CD4-positive, alpha-beta T cell (primary cell): Measurements from ENCODE around the gene TUBB1. TPM values are rescaled to one million over a fixed set of nuclear protein-coding genes. Genes with fewer than 3 reads are reported as not detected.

Experiments
- ATAC-seq: fragments of 200-7000 bp; cut with Tn5 transposase; one replicate; pipeline ENCODE4 v1.10.0; 2022; ENCODE audit warnings: mild to moderate bottlenecking; ENCODE audit not compliant: poor library complexity
- CTCF ChIA-PET: fragments of 350-600 bp; sonication (Branson Sonifier 250); formaldehyde crosslinking; loops from one replicate; lab custom pipeline; 2021; ENCODE audit warnings: antibody characterized with exemption, inconsistent platforms; lab: Charles Lee
- POLR2A ChIA-PET: fragments of 350-600 bp; sonication (Branson Sonifier 250); formaldehyde crosslinking; loops from one replicate; lab custom pipeline; 2021; ENCODE audit warnings: antibody characterized with exemption, inconsistent platforms; lab: Charles Lee
- DNase-seq, 14 experiments: peaks; one replicate each; pipeline ENCODE4 v3.0.0-alpha.2; 2013 to 2020; ENCODE audit warnings: mixed read lengths in 2 of 14
- H3K27ac ChIP-seq, 2 donors: one replicate each; pipeline versions ENCODE4 v1.5.1 to v1.7.0; 2013; ENCODE audit warnings: low read length in 2 of 2, low read depth in 1 of 2, mild to moderate bottlenecking in 1 of 2
- H3K27me3 ChIP-seq, 2 experiments: 1 replicate in 1 of 2; 2 replicates in 1 of 2; pipeline versions ENCODE4 v1.6.1 to v1.7.0; 2013; ENCODE audit warnings: low read length in 2 of 2, control low read depth in 1 of 2, mild to moderate bottlenecking in 1 of 2, moderate library complexity in 1 of 2; ENCODE audit not compliant: insufficient read depth in 2 of 2, control insufficient read depth in 1 of 2
- H3K36me3 ChIP-seq: one replicate; pipeline ENCODE4 v1.6.1; 2013; ENCODE audit warnings: low read length, control low read depth; ENCODE audit not compliant: insufficient read depth
- H3K4me1 ChIP-seq: one replicate; pipeline ENCODE4 v1.6.1; 2013; ENCODE audit warnings: low read length, control low read depth; ENCODE audit not compliant: insufficient read depth
- H3K4me3 ChIP-seq: one replicate; pipeline ENCODE4 v1.5.1; 2013; ENCODE audit warnings: mild to moderate bottlenecking, low read length, moderate library complexity
- H3K9me3 ChIP-seq, 2 experiments: 1 replicate in 1 of 2; 2 replicates in 1 of 2; pipeline versions ENCODE4 v1.6.1 to v1.7.0; 2013; ENCODE audit warnings: low read length in 2 of 2, mild to moderate bottlenecking in 2 of 2, control low read depth in 1 of 2, moderate library complexity in 1 of 2; ENCODE audit not compliant: control insufficient read depth in 1 of 2, insufficient read depth in 1 of 2
- H3K27ac Mint-ChIP-seq: one replicate; pipeline ENCODE4 v1.8.0; 2020; ENCODE audit warnings: mixed read lengths
- H3K27me3 Mint-ChIP-seq: one replicate; pipeline ENCODE4 v1.8.0; 2021; ENCODE audit warnings: mixed read lengths
- H3K36me3 Mint-ChIP-seq: one replicate; pipeline ENCODE4 v1.8.0; 2021; ENCODE audit warnings: low read depth, mixed read lengths
- H3K4me1 Mint-ChIP-seq: one replicate; pipeline ENCODE4 v1.8.0; 2021; ENCODE audit warnings: low read depth, mixed read lengths
- H3K4me3 Mint-ChIP-seq: one replicate; pipeline ENCODE4 v1.8.0; 2020; ENCODE audit warnings: mild to moderate bottlenecking, mixed read lengths
- H3K9me3 Mint-ChIP-seq: one replicate; pipeline ENCODE4 v1.8.0; 2020; ENCODE audit warnings: mixed read lengths
- CTCF ChIP-seq: fragments of 200-600 bp; IDR thresholded peaks from one replicate; pipeline ENCODE4 v1.8.0; 2022; ENCODE audit warnings: antibody characterized with exemption, mild to moderate bottlenecking
- intact Hi-C, 2 experiments: fragments of 100-400 bp; cut with DNase I in 1 of 2; cut with micrococcal nuclease in 1 of 2; formaldehyde crosslinking; loops; one replicate each; pipeline versions ENCODE4 v1.15.1 to v1.9.0; 2023 to 2025; cut with DNase I, micrococcal nuclease
- total RNA-seq, 174 experiments: library from RNA in 2 of 174; stranded (reverse) in 2 of 174; gene quantifications; one replicate each; pipeline ENCODE4 v1.2.3 and lab custom pipeline; 2021 to 2026

TUBB1 gene
- total RNA-seq, 2 experiments from 2014 or later: 0.11 to 0.17 TPM

GRCh38 chr20:59042151-59042795 is 23.0 kb downstream of the TUBB1 start, which contains the start of gene PRELID3B:
PRELID3B (minus strand) TSS chr20:59042786; CDS start chr20:59042730, 56 bp downstream.
- H3K9me3 Mint-ChIP-seq: no peaks in the 10 kb centered on the region
- Histone ChIP-seq H3K4me3 (peak within 1 kb of the TSS; percentile 85), H3K4me1 (peaks cover 37% of the 10 kb centered on the region), H3K36me3 (peaks cover 12% of the 10 kb centered on the region), H3K27ac (peak within 1 kb of the TSS; percentile 67 to 77), H3K27me3 (no peaks in the 10 kb centered on the region), H3K9me3 (no peaks in the 10 kb centered on the region)
- peaks cover 52% of the 10 kb centered on the region for H3K4me1 Mint-ChIP-seq
- H3K27me3 Mint-ChIP-seq: no peaks in the 10 kb centered on the region
- peak in 3 of 14 experiments; percentile 1 to 40 (median 10) for DNase-seq
- intact Hi-C loops: loop anchor here (1.0 to 10.0 kb wide), 6 partner anchors 10 to 737 kb away; partner anchors contain the start of genes ATP5F1E (in 2 of the 2), STX16 (in 2 of the 2), NELFCD (in 1 of the 2) and RAB22A (in 1 of the 2)
- CTCF ChIA-PET: interaction anchor here (1.3 kb wide), 1 partner anchor 46 kb away, joined by 5 read pairs; no protein-coding TSS in a partner anchor
- peaks cover 36% of the 10 kb centered on the region for H3K36me3 Mint-ChIP-seq
- no peak for TF ChIP-seq CTCF
- peak; percentile 3 for ATAC-seq
- peak within 1 kb of the TSS; percentile 91 for H3K27ac Mint-ChIP-seq
- H3K4me3 Mint-ChIP-seq: peak within 1 kb of the TSS; percentile 92
- POLR2A ChIA-PET: interaction anchor here (0.9 to 4.1 kb wide), 10 partner anchors 10 to 211 kb away, joined by 3 to 67 read pairs (median 6); partner anchors contain the start of gene ATP5F1E

GRCh38 chr20:59042796-59043631 is 23.8 kb downstream of the TUBB1 start:
- ATAC-seq (peak; percentile 94), DNase-seq (peak; percentile 87 to 97 (median 94))
- peak overlapping the region; percentile 91 for H3K27ac Mint-ChIP-seq
- H3K27me3 Mint-ChIP-seq: no peaks in the 10 kb centered on the region
- POLR2A ChIA-PET: interaction anchor here (0.9 to 4.1 kb wide), 16 partner anchors 9 to 392 kb away, joined by 3 to 67 read pairs (median 6); partner anchors contain the start of genes ATP5F1E and STX16
- CTCF ChIA-PET: interaction anchor here (1.3 kb wide), 1 partner anchor 45 kb away, joined by 5 read pairs; no protein-coding TSS in a partner anchor
- H3K36me3 Mint-ChIP-seq: peaks cover 29% of the 10 kb centered on the region
- peaks cover 41% of the 10 kb centered on the region for H3K4me1 ChIP-seq
- no peaks in the 10 kb centered on the region for H3K27me3 ChIP-seq
- no peaks in the 10 kb centered on the region for H3K9me3 ChIP-seq
- H3K36me3 ChIP-seq: peaks cover 5% of the 10 kb centered on the region
- intact Hi-C loops: loop anchor here (1.0 to 10.0 kb wide), 6 partner anchors 11 to 738 kb away; partner anchors contain the start of genes ATP5F1E (in 2 of the 2), STX16 (in 2 of the 2), NELFCD (in 1 of the 2) and RAB22A (in 1 of the 2)
- no peaks in the 10 kb centered on the region for H3K9me3 Mint-ChIP-seq
- H3K4me3 ChIP-seq: peak overlapping the region; percentile 85
- H3K4me1 Mint-ChIP-seq: peaks cover 48% of the 10 kb centered on the region
- H3K4me3 Mint-ChIP-seq: peak overlapping the region; percentile 92
- H3K27ac ChIP-seq: peak overlapping the region; percentile 67 to 77
- no peak for TF ChIP-seq CTCF

- intact Hi-C loops: loop anchor here (2.0 to 10.0 kb wide), 5 partner anchors 39 to 739 kb away; partner anchors contain the start of genes STX16 (in 2 of the 2), NELFCD (in 1 of the 2) and RAB22A (in 1 of the 2)
- peaks cover 48% of the 10 kb centered on the region for H3K4me1 Mint-ChIP-seq
Measured at GRCh38 chr20:59043698-59044097, 24.5 kb downstream of the TUBB1 start.

More at GRCh38 chr20:59043698-59044097, 24.5 kb downstream of the TUBB1 start:
- peak overlapping the region; percentile 78 for H3K4me3 Mint-ChIP-seq
- no peaks in the 10 kb centered on the region for H3K9me3 ChIP-seq
- H3K36me3 ChIP-seq: no peaks in the 10 kb centered on the region
- H3K27me3 ChIP-seq: no peaks in the 10 kb centered on the region
- H3K27ac ChIP-seq: peak overlapping the region in 1 of 2 donors; percentile 9
- no peaks in the 10 kb centered on the region for H3K9me3 Mint-ChIP-seq
- POLR2A ChIA-PET: interaction anchor here (0.9 to 4.1 kb wide), 14 partner anchors 8 to 393 kb away, joined by 3 to 67 read pairs (median 6); partner anchors contain the start of genes ATP5F1E and STX16
- no peak overlapping the region for H3K4me3 ChIP-seq
- H3K27me3 Mint-ChIP-seq: no peaks in the 10 kb centered on the region
- TF ChIP-seq CTCF: no peak
- peaks cover 24% of the 10 kb centered on the region for H3K36me3 Mint-ChIP-seq
- peak overlapping the region; percentile 91 for H3K27ac Mint-ChIP-seq
- peaks cover 41% of the 10 kb centered on the region for H3K4me1 ChIP-seq
- CTCF ChIA-PET: interaction anchor here (0.6 to 1.3 kb wide), 2 partner anchors 11 to 44 kb away, joined by 3 to 5 read pairs; partner anchors contain the start of gene ATP5F1E
- ATAC-seq (no peak), DNase-seq (peak in 3 of 14 experiments; percentile 34 to 48 (median 43))
